ENCODE results near the gene RPH3AL.
"Not testable (repeated sequence)": the region's sequence is repeated elsewhere in the genome, so short reads cannot be mapped to it uniquely, and the experiment has no call there.

RPH3AL gene

DNA sequence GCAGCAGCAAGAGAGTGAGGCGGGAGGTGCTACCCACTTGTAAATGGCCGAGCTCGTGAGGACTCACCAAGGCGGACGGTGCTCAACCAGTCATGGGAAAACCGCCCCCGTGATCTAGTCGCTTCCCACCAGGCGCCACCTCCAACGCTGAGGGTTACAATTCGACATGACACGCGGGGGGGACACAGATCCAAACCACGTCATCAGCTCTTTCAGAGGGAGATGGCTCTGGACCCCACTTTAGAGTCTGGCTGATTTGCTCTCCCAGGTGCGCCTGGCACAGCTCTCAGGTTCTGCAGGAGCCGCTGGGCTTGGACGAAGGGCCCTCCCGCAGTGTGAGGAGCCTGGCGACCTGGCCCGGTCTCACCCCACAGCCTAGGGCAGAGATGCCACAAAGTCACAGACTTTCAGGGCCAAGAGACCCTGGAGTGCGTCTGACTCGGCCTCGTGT lies 150.1 kb downstream of the RPH3AL start:
- DNase-seq (ENCODE audit: low read depth in 2 of 2): no peak

DNA sequence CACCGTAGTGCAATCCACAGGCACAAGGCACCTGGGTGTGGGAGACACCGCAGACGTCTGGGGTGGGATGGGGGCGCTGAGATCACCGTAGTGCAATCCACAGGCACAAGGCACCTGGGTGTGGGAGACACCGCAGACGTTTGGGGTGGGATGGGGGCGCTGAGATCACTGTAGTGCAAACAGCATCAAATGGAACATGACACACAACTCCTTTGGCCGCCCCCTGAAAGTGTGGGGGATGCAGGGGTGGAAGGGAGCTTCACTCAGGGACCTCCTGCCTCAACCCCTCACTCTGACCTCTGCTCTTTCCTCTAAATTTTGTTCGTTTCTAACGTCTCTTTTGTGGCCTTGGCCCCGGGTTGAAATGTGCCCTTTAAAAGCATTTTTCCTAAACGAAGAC lies 150.9 kb downstream of the RPH3AL start:
- not testable (repeated sequence) for DNase-seq (ENCODE audit: low read depth in 2 of 2)

DNA sequence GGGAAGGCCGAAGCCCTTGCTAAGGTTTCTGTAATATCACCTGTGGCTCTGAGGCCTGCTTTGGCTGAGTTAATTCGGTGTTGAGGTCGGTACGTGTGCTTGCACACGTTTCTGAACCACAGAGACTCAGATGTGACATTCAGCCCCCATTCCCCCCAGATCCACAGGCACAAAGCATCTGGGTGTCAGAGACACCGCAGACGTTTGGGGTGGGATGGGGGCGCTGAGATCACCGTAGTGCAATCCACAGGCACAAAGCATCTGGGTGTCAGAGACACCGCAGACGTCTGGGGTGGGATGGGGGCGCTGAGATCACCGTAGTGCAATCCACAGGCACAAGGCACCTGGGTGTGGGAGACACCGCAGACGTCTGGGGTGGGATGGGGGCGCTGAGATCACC lies 151.3 kb downstream of the RPH3AL start:
- not testable (repeated sequence) for DNase-seq (ENCODE audit: low read depth in 2 of 2)

DNA sequence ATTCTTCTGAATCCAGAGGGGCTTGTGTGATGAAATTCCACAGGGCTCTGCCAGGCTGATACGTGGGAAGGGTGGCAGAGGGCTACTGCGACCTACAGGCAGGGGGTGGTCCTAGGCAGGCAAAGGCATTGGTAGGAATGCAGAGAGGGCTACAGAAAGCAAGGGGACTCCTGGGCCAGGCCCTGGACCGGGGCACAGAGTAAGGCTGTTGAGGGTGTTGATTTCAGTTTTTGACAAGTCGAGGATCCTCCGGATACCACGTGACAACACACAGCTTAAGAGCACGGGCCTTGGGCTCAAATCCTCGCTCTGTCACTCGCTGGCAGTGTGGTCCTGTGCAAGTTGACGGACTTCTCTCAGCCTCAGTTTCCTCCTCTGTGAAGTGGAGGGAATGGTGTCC lies 152.0 kb downstream of the RPH3AL start:
- no peak for DNase-seq (ENCODE audit: low read depth in 2 of 2)

DNA sequence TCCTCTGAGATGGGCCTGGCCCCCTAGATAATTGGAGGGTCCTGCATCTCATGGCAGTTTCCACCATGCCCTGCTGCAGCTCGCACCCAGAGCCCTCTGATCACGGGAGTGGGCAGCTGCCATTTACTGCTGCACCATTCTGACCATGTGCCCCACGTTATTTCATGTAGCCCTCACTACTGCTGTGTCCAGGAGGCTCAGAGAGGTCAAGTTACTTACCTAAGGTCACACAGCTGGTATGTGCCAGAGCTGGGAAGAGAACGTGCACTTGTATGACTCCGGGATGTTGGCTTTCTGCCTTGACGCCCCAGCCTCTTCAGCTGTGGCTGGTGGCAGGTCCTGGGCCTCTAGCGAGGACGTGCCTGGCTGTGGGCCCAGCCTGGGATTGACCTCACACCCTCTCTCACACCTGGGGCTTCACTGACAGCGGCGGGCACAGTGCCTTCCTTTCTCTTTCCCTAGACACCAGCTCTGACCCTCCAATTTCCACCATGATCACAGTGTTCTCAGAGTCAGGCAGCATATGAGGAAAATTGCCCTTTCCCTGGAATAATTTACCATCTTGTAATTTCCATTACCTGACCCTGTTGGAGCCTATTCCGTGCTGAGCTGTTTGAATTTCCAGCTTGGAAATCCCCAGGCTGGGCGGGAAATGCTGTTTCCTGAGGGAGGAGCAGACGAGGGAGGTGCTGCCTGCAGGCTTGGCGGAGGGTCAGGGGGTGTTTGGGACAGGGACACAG lies 152.6 kb downstream of the RPH3AL start:
- DNase-seq (ENCODE audit: low read depth in 2 of 2): no peak

DNA sequence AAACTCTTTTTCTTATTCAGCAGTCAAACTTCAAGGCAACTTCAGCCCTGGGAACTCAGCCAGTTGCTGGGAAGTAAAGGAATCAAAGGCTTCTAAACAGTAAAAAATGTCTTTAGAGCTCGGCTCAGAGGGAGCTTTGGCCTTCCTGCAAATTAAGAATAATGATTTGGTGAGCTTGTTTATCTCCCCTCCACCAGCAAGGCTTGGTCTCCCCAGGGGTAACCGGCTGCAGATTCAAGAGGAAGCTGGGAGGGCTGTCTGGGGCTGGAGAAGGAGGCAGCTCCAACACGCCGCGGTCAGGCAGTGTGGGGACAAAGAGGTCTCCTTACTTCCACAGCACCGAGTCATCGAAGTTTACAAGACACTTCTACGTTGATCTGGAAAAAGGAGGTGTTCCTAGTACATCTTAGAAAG lies 153.4 kb downstream of the RPH3AL start:
- peak in 1 of 2 experiments; percentile 2 for DNase-seq (ENCODE audit: low read depth in 2 of 2)

DNA sequence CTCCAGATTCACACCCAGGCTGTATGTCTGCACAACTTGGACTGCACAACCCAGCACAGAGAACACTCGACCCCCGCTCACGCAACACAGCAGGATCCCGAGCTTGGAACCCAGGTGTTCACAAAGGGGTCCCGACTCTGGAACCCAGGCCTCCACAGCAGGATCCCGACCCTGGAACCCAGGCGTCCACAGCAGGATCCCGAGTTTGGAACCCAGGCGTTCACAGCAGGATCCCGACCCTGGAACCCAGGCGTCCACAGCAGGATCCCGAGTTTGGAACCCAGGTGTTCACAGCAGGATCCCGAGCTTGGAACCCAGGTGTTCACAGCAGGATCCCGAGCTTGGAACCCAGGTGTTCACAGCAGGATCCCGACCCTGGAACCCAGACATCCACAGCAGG lies 154.4 kb downstream of the RPH3AL start:
- not testable (repeated sequence) for DNase-seq (ENCODE audit: low read depth in 2 of 2)

DNA sequence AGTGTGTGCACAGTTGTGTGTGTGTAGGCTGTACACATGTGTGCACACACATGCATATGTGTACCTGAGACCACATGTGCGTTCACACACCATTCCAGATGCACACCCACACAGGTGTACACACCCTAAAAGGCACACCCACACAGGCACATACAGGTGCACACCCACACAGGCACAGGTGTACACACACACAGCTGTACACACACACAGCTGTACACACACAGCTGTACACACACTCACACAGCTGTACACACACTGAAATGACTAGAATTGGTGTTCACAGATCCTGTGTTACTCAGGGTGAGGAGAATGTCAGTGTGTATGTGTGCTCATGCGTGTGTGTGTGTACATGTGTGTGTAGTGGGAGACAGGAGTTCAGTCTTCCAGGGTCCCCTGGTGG lies 155.3 kb downstream of the RPH3AL start:
- no peak for DNase-seq (ENCODE audit: low read depth in 2 of 2)

DNA sequence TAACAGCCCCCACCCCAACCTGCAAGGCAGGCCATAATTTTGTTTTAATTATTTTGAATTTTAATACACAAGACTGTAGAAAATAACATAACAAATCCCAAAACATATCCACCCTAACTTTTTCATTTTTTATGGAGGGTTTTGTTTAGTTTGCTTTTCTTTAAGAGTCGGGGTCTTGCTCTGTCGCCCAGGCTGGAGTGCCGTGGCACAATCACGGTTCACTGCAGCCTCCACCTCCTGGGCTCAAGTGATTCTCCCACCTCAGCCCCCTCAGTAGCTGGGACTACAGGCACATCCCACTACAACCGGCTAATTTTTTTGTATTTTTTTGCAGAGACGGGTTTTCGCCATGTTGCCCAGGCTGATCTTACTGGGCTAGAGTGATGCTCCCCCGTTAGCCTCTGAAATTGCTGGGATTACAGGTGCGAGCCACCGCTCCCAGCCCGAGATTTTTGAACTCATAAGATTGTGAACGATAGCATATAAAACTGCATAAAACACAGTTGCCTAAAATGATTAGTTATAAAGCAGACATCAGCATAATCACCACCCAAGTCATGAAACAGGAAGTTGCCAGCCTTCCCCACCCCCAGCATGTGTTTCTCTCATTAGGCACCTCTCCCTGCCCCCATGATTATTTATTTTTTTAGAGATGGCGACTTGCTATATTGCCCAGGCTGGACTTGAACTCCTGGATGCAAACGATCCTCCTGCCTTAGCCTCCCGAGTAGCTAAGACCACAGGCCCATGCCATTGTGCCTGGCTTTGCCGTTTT lies 157.6 kb downstream of the RPH3AL start:
- no peak for DNase-seq (ENCODE audit: low read depth in 2 of 2)

DNA sequence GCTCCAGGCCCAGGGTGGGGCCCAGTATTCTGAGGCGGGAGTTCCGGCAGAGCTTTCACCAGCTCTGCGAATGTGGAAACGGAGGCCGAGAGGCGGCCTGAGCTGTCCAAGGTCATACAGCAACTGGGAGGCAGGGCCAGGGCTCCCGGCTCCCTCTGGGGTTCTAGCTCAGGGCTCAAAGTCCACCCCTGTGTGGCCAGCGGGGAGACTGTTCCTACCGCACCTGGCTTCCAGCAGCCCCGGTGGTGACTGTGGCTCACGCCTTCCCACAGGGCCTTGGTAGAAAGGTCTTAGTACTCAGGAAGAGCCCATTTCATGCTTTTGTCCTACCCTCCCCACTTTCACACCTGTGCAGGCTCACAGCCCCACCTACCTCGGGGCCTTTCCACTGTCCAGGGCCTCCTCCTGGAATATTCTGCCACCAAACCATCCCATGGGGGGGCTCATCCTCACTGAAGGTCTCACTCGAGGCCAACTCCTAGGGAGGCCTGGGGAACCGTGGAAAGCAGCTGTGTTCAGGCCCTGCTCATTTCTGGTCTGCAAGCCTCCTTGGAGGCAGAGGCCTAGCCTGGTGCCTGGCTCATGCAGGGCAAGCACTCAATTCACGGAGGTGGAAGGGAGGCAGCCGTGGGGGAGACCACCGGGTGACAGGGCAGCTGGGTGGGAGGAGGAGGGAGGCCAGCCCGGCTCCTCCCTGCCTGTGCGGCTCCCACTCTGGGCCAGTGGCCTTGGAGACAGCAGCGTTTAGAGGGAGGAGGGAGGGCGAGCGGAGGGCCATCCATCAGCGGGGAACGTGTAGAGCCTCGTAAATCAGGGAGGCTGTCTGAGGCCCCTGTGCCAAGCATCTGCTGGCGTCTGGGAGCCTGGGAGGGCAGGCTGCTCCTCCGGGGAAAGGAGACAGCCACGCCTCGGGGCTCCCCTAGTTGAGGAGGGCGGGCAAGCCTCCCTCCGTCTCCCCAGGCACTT lies 158.5 kb downstream of the RPH3AL start:
- no peak for DNase-seq (ENCODE audit: low read depth in 2 of 2)

DNA sequence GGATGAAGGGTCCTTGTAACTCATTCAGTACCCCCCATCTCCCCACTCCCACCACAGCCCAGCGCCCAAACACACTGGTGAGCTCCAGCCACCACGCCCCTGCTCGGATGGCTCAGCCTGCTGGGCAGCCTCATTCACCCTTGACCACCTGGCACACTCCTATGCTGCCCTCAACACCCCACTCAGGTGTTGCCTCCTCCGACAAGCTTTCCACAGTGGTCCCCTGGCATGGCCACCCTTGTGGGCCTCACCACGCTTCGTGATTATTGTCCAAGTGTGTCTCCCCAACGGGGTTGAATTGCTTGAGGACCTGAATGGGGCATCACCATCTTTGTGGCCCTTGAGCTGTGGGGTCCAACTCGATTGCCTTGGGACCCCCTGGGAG lies 159.2 kb downstream of the RPH3AL start:
- DNase-seq (ENCODE audit: low read depth in 2 of 2): no peak

DNA sequence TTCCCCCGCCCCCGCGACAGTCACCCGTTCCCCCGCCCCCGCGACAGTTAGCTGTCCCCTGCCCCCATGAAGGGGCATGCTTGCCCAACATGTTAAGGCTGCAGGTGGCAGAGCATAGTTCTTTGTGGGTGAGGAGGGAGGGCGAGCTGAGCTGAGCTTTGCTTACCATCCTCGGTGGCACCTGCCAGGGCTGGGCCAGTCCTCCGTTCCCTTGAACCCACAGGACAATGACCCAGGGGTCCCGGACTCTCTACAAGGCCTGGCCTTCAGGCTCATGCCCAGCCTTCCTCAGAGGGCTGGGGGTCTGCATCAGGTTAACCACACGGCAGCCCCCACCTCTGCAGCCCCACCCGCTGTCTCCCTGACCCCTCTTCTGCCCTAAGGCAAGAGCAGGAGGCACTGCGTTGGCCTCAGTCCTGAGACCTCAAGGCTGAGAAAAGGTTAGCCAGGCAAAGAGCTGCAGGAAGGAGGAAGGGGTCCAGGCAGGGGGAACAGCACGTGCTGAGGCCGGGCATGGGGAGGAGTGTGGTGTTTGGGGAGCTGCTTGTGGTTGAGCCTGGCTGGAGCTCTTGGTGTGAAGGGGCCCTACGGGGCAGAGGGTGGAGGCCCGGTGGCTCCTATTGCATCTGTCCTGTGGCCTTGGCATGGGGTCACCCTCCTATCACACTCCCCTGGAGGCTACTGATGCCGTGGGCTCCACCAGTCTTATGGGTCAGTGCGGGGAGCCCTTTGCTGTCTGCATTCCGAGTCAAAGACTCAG lies 159.8 kb downstream of the RPH3AL start:
- no peak for DNase-seq (ENCODE audit: low read depth in 2 of 2)

DNA sequence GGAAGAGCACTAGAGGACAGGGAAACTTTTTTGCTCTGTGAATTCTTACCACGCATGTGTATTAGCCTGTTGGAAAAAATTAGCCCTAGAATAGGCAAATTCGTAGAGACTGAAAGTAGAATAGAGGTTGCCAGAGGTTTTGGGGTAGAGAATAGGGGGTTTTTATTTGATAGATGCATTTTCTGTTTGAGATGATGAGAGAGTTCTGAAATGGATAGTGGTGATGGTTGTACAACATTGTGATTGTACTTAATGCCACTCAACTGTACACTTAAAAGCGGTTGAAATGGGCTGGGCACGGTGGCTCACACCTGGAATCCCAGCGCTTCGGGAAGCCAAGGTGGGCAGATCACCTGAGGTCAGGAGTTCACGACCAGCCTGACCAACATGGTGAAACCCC lies 163.2 kb downstream of the RPH3AL start:
- DNase-seq (ENCODE audit: low read depth in 2 of 2): no peak

DNA sequence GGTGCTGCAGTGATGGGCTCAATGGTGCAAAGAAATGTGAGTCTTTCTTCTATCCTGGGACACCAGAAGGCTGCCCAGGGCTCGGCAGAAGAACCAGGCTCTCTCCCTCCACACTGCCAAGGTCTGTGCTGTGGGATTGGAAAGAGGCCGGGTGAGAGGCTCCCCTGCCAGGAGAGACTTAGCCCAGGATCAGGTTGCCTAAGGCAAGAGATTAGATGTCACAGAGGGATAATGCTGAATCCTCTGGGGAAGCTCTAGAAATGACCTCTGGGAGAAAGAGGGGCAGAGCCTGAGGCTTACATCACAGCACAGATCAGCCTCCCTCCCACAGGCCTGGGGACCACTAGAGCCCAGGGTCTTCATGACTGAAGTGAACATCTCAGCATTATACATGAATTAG lies 165.5 kb downstream of the RPH3AL start:
- DNase-seq (ENCODE audit: low read depth in 2 of 2): no peak

DNA sequence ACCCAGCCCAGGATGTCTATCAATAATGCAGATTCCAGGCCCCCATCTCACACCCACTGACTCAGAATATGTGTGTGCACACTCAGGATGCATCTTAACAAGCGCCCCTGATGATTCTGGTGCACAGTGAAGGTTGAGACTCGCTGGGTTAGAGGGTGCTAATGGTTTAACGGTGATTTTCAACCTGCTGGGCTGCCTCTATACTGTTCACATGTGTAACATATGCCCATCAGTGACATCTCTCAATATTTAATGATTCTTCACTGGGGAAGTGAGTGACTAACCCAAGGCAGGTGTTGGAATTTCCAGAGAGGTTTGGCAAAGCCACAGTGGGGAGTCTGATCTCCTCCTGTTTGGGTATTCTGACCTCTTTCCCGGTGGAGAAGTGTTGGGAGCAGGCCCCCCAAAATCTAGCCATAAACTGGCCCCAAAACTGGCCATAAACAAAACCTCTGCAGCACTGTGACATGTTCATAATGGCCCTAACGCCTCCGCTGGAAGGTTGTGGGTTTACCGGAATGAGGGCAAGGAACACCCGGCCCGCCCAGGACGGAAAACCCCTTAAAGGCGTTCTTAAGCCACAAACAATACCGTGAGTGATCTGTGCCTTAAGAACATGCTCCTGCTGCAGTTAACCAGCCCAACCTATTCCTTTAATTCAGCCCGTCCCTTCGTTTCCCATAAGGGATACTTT lies 167.0 kb downstream of the RPH3AL start:
- DNase-seq (ENCODE audit: low read depth in 2 of 2): no peak

DNA sequence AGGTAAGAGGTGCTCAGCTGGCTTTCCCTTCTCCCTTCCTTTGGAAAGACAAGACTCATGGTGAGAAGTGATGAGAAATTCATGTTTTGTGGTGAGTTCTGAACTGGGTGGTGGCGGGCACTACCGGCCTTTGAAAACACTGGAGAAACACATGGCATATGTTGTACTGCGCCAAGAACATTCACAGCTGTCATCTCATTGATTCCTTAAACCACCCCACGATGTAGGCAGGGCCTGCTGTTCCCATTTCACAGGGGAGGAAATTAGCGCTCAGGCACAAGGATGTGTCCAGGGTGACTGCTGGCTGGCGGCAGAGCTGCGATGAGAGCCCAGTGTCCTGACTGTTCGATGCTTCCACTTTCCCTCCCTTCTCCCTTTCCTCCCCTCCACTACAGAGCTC lies 169.6 kb downstream of the RPH3AL start:
- no peak for DNase-seq (ENCODE audit: low read depth in 2 of 2)

DNA sequence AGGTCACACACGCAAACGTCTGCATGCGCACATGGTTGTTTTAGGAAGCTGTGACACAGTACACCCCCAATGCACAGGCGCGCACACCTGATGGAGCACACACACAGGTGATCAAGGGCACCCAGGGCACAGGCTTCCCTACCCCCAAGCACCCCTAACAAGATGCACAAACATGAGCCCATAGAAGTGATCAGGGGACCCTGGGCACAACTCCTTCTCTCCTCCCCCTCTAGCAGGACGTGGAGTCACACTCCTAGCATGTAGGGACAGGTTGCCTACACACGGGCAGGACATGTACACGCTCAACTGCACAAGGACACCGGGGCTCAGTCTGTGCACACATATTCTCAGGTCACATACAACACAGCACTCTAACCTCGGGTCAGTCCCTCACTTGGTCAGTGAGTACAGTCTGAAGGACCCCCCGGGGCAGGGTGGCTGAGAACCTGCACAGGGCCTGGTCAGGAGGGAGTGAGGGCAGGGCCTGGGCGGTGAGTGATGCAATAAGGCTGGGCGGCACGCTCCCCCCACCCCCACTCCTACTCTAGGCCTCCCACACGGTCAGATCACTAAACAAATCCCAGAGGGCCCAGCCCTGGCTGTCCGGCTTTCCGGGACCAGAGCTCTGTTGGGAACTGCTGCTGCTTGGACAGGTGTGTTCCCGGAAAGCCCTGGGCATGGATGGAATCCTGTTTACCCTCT lies 170.4 kb downstream of the RPH3AL start:
- no peak for DNase-seq (ENCODE audit: low read depth in 2 of 2)

DNA sequence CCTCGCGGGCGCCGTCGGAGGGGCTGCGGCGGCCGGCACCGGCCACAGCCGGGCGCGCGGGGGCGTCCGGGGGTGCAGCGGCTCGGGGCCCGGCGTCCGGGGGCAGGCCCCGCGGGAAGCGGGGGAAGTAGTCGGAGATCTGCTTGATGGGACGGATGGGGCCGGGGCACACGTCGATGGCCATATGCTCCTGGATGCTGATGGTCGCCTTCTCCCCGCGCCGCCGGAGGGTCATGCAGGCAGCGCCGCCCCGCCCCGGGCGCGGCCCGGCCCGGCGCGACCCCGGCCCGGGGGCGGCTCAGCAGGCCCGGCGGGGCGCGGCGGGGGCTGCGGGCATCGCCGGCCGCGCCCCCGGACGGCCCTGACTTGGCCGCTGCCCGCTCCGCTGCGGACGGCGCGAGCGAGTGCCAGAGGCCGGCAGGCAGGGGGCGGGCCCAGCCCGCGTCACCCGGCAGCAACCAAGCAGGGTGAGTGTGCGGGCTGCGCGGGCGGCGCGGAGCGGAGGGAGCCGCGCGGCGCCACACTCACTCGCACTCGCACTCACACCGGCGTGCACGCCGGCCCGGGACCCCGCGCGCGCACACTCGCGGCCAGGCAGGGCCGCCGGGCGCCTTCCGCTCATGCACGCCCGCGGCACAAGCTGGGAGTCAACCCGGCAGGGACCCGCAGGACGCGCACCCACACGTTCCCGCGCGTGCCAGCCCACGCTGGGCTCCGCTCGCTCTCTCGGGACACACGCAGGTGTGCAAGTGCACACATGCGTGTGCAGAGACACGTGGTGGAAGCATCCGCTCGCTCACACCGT lies 171.2 kb downstream of the RPH3AL start, which contains the start of gene DOC2B:
Gene DOC2B, minus strand, starts transcription at position 406 of the 805 bp plus-strand sequence. Its CDS starts 171 bp downstream, at position 235.
- DNase-seq (ENCODE audit: low read depth in 2 of 2): no peak

Measured in fibroblast of skin of left quadriceps (primary cell).